ENCODE results near the gene DSCAML1.
A peak's percentile ranks its signal among the peaks of the same experiment; 100 is the strongest.

Gene DSCAML1

DNA sequence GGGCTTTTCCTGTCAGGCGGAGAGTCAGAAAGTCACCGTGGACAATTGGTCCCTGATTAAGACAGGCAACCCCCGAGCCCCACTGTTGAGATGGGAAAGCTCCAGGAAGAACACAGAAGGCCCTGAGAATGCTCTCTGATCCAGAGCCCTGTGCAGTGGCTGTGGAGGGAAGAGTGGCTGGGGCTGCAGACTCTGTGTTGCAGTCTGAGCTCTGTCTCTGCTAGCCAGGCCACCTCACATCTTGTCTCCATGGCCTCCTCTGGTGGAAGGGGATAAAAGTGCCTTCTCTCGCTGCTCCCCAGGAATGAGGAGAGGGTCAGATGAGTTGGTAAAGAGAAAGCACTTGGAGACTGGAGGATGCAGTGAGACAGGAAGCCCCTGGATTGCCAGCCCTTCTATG is 328.1 kb downstream of the DSCAML1 start:
- TF ChIP-seq ARNT (IDR thresholded peaks at IDR 0.05) (no peak), FOXM1 (IDR thresholded peaks at IDR 0.05; ENCODE audit: borderline replicate concordance) (no peak), CTBP1 (IDR thresholded peaks at IDR 0.05; ENCODE audit: borderline replicate concordance) (no peak), ELF4 (IDR thresholded peaks at IDR 0.05) (no peak), HDGF (IDR thresholded peaks at IDR 0.05; ENCODE audit: borderline replicate concordance) (no peak), NFRKB (IDR thresholded peaks at IDR 0.05) (no peak), FOXK2 (IDR thresholded peaks at IDR 0.05) (no peak), SUZ12 (IDR thresholded peaks at IDR 0.05) (no peak), LEF1 (IDR thresholded peaks at IDR 0.05; ENCODE audit: borderline replicate concordance) (no peak), TARDBP (IDR thresholded peaks at IDR 0.05) (no peak), BHLHE40 (IDR thresholded peaks at IDR 0.05; ENCODE audit: borderline replicate concordance) (no peak), ZNF384 (IDR thresholded peaks at IDR 0.05) (no peak), L3MBTL2 (conservative IDR thresholded peaks at IDR 0.05) (no peak)
- DNase-seq (ENCODE audit: extremely low spot score) = peak; percentile 31
- CTCF ChIA-PET = no interaction called here
- POLR2A ChIA-PET = no interaction called here

DNA sequence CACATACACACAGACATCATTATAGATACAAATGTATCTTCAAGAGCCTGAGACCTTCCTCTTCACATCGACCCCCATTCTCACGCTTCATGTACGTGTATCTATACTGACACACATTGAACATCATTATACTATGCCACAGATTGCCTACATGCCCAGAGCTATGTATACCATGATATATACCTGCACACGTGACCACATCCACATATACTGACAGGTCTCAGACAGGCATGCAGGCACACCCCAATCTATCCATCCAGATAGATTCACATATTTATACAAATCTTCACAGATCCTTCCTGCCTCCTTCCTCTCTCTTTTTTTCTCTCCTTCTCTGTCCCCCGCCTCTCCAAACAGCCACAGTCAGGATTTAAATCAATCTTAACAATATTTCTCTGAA is 329.2 kb downstream of the DSCAML1 start:
- DNase-seq (ENCODE audit: extremely low spot score) = no peak
- ChIA-PET CTCF (no interaction called here), POLR2A (no interaction called here)
- TF ChIP-seq TARDBP (IDR thresholded peaks at IDR 0.05) (no peak), FOXK2 (IDR thresholded peaks at IDR 0.05) (no peak), CTBP1 (IDR thresholded peaks at IDR 0.05; ENCODE audit: borderline replicate concordance) (no peak), L3MBTL2 (conservative IDR thresholded peaks at IDR 0.05) (no peak), ELF4 (IDR thresholded peaks at IDR 0.05) (no peak), HDGF (IDR thresholded peaks at IDR 0.05; ENCODE audit: borderline replicate concordance) (no peak), LEF1 (IDR thresholded peaks at IDR 0.05; ENCODE audit: borderline replicate concordance) (no peak), ARNT (IDR thresholded peaks at IDR 0.05) (no peak), SUZ12 (IDR thresholded peaks at IDR 0.05) (no peak), BHLHE40 (IDR thresholded peaks at IDR 0.05; ENCODE audit: borderline replicate concordance) (no peak), ZNF384 (IDR thresholded peaks at IDR 0.05) (no peak), NFRKB (IDR thresholded peaks at IDR 0.05) (no peak), FOXA1 (IDR thresholded peaks at IDR 0.05) (no peak), FOXM1 (IDR thresholded peaks at IDR 0.05; ENCODE audit: borderline replicate concordance) (no peak), SP1 (IDR thresholded peaks at IDR 0.05) (no peak)
- TF ChIP-seq, protein P1, sequence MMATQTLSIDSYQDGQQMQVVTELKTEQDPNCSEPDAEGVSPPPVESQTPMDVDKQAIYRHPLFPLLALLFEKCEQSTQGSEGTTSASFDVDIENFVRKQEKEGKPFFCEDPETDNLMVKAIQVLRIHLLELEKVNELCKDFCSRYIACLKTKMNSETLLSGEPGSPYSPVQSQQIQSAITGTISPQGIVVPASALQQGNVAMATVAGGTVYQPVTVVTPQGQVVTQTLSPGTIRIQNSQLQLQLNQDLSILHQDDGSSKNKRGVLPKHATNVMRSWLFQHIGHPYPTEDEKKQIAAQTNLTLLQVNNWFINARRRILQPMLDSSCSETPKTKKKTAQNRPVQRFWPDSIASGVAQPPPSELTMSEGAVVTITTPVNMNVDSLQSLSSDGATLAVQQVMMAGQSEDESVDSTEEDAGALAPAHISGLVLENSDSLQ (IDR thresholded peaks at IDR 0.05) = no peak

DNA sequence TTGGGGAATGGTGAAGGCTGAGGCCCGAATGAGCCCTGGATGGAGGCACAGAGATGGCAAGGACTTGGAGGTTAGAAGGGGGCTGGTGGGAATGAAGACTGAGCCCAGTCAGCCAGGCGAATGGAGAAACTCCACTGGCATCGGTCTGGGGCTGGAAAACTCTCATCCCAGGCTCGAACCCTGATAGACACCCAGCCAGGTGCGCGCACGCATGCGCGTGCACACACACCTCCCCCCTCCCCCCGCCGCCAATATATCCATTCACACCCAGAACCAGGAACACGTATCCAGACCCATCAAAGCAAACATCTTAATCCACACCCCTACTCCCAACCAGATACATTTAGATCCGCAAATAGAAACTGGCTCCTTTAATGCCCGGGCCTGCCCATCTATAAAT is 330.1 kb downstream of the DSCAML1 start:
- CTCF ChIA-PET = no interaction called here
- no peak for TF ChIP-seq L3MBTL2 (conservative IDR thresholded peaks at IDR 0.05)
- TF ChIP-seq, protein P1 (IDR thresholded peaks at IDR 0.05) = no peak
- TF ChIP-seq ELF4 (IDR thresholded peaks at IDR 0.05) = no peak
- TF ChIP-seq LEF1 (IDR thresholded peaks at IDR 0.05; ENCODE audit: borderline replicate concordance) = no peak
- no peak for TF ChIP-seq BHLHE40 (IDR thresholded peaks at IDR 0.05; ENCODE audit: borderline replicate concordance)
- POLR2A ChIA-PET = no interaction called here
- DNase-seq (ENCODE audit: extremely low spot score) = no peak

DNA sequence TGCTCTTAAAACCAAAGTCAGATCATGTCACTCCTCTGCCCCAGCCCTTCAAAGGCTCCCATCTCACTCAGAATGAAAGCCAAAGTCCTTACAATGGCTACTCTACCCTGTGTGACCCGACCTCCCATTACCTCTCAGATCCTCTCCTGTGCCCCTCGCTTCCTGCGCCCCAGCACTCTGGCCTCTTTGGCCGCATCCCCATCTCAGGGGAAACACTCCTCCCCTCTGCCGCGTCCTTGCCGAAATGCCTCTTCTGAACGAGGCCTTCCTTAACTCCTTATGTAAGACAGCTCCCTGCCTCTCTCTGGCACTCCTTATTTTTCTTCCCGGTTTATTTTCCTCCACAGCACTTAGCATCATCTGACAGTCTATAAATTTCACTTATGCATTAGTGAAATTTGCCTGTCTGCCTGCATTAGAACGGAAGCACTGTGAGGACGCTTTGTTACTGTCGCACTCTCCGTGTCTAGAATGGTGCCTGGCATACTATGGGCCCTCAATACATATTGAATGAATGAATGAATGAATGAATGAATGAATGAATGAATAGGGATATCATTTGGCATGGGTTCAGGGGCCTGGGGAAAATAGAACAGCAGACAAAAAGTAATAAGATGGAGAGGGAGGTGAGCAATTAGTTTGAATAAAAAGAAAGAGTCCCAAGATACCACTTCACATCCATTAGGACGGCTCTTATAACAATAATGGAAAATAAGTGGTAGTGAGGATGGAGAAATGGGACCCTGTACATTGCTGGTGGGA is 331.6 kb downstream of the DSCAML1 start:
- TF ChIP-seq ZNF384 (IDR thresholded peaks at IDR 0.05) (no peak), FOXK2 (IDR thresholded peaks at IDR 0.05) (no peak), L3MBTL2 (conservative IDR thresholded peaks at IDR 0.05) (no peak), SUZ12 (IDR thresholded peaks at IDR 0.05) (no peak), ELF4 (IDR thresholded peaks at IDR 0.05) (no peak), ARNT (IDR thresholded peaks at IDR 0.05) (no peak), CTBP1 (IDR thresholded peaks at IDR 0.05; ENCODE audit: borderline replicate concordance) (no peak), NFRKB (IDR thresholded peaks at IDR 0.05) (no peak)
- TF ChIP-seq, protein P1 (IDR thresholded peaks at IDR 0.05) = no peak
- CTCF ChIA-PET = interaction anchor here (0.7 kb wide), 1 partner anchor 39 kb away, joined by 3 read pairs; no protein-coding TSS in a partner anchor
- POLR2A ChIA-PET = no interaction called here
- no peak for DNase-seq (ENCODE audit: extremely low spot score)

DNA sequence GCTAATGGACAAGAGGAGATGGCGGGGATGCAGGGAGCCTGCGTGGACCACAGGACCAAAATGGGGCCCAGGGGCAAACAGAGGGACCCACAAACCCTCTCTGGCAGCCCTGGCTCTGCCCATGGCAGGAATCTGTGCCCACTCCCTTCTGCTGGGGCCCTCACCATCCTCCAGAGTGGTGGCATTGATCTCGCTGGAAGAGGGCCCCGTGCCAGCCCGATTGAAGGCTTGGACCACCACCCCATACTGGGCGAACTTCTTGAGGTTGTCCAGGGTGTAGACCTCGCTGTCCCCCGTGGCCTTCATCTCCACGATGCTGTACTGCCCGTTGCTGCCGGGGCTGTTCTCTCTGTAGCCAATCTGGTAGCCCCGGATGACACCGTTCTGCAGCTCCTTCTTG is 332.2 kb downstream of the DSCAML1 start:
- DNase-seq (ENCODE audit: extremely low spot score) = no peak
- ChIA-PET CTCF (interaction anchor here (0.7 kb wide), 1 partner anchor 38 kb away, joined by 3 read pairs; no protein-coding TSS in a partner anchor), POLR2A (no interaction called here)
- TF ChIP-seq HDGF (IDR thresholded peaks at IDR 0.05; ENCODE audit: borderline replicate concordance) (no peak), FOXA1 (IDR thresholded peaks at IDR 0.05) (no peak), SUZ12 (IDR thresholded peaks at IDR 0.05) (no peak), FOXM1 (IDR thresholded peaks at IDR 0.05; ENCODE audit: borderline replicate concordance) (no peak), SP1 (IDR thresholded peaks at IDR 0.05) (no peak), NFRKB (IDR thresholded peaks at IDR 0.05) (no peak), CTBP1 (IDR thresholded peaks at IDR 0.05; ENCODE audit: borderline replicate concordance) (no peak), ELF4 (IDR thresholded peaks at IDR 0.05) (no peak), TARDBP (IDR thresholded peaks at IDR 0.05) (no peak)
- TF ChIP-seq, protein P1 (IDR thresholded peaks at IDR 0.05) = no peak

DNA sequence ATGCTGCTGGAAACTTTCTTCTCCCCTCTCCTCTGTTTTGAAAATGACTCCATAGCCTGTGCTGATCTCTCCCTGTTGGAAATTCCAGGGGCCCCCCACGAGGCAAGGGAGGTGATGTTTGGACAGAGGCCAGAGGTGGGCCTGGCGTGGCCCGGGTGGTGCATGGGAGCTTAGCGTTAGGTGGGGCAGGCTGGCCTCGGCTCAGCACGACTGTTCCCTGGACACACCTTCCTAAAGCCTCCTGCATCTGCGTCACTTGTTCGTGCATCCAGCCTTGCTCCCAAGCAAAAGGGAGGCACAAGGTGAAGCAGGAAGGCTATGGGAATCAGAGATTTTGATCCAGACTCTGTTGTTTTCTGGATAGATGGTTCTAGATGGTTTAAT is 334.2 kb downstream of the DSCAML1 start:
- ChIA-PET CTCF (no interaction called here), POLR2A (no interaction called here)
- DNase-seq (ENCODE audit: extremely low spot score) = no peak
- TF ChIP-seq FOXA1 (IDR thresholded peaks at IDR 0.05) (no peak), SUZ12 (IDR thresholded peaks at IDR 0.05) (no peak), BHLHE40 (IDR thresholded peaks at IDR 0.05; ENCODE audit: borderline replicate concordance) (no peak), ARNT (IDR thresholded peaks at IDR 0.05) (no peak), L3MBTL2 (conservative IDR thresholded peaks at IDR 0.05) (no peak), LEF1 (IDR thresholded peaks at IDR 0.05; ENCODE audit: borderline replicate concordance) (no peak), CTBP1 (IDR thresholded peaks at IDR 0.05; ENCODE audit: borderline replicate concordance) (no peak), NFRKB (IDR thresholded peaks at IDR 0.05) (no peak), ELF4 (IDR thresholded peaks at IDR 0.05) (no peak), HDGF (IDR thresholded peaks at IDR 0.05; ENCODE audit: borderline replicate concordance) (no peak), SP1 (IDR thresholded peaks at IDR 0.05) (no peak), FOXK2 (IDR thresholded peaks at IDR 0.05) (no peak), ZNF384 (IDR thresholded peaks at IDR 0.05) (no peak), TARDBP (IDR thresholded peaks at IDR 0.05) (no peak), FOXM1 (IDR thresholded peaks at IDR 0.05; ENCODE audit: borderline replicate concordance) (no peak)
- TF ChIP-seq, protein P1 (IDR thresholded peaks at IDR 0.05) = no peak
